ENCODE results near the gene RSRC1.

DNA sequence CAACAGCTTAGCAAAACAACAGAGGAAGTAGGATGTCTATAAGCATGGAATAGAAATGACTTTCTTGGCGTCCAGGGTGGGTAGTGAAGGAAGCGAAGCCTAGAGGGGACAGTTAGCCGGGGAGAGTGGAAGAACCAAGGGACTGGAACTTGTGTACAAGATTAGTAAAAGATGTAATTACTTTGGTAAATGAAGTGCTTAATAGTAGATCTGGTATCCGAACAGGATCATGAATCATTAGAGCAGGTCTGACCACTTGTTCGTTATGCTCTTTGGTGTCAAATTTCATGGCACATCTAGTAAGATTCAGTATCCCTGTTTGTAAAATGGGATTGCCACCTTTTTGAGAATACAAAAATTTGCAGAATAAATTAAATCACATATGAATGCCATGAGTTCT is 348.6 kb downstream of the RSRC1 start:
- no peak for TF ChIP-seq EZH2phosphoT487 (IDR thresholded peaks at IDR 0.05; ENCODE audit: borderline replicate concordance, low read length)
- TF ChIP-seq CTCF (IDR thresholded peaks at IDR 0.05; ENCODE audit: low read depth, low read length, poor library complexity, severe bottlenecking), result no peak

Data from DOHH2 (cell line).